AG04449 (cell line): ENCODE measurements around the gene LAMA2.

Experiments used
- CTCF ChIA-PET: fragments of 350-600 bp; formaldehyde crosslinking; extraction: SDS; loops from one replicate; lab custom pipeline; 2021; ENCODE audit warnings: antibody characterized with exemption; lab: Yijun Ruan, JAX
- POLR2A ChIA-PET: fragments of 400-600, 350-600 bp; formaldehyde crosslinking; extraction: SDS; loops from one replicate; lab custom pipeline; 2020; ENCODE audit warnings: antibody characterized with exemption, inconsistent platforms; lab: Yijun Ruan, JAX
- DNase-seq: peaks from one replicate; pipeline ENCODE4 v3.0.0-alpha.2; 2010; ENCODE audit warnings: low read depth, low spot score
- H3K4me3 ChIP-seq: 2 replicates; pipeline ENCODE4 v1.5.1; 2011; ENCODE audit warnings: low read depth, mild to moderate bottlenecking, control low read depth, low read length
- CTCF ChIP-seq: IDR thresholded peaks from one replicate; pipeline ENCODE4 v1.5.1; 2011; ENCODE audit warnings: mild to moderate bottlenecking, moderate library complexity, low read length, control low read depth, inconsistent platforms; ENCODE audit not compliant: insufficient read depth; ENCODE audit errors: missing control alignments

Gene LAMA2

GRCh38 chr6:129476248-129476564 lies 593.3 kb downstream of the LAMA2 start:
- ChIA-PET CTCF (no interaction called here), POLR2A (interaction anchor here (0.7 kb wide), 1 partner anchor 1509 kb away, joined by 4 read pairs; no protein-coding TSS in a partner anchor)
- H3K4me3 ChIP-seq, result no peak overlapping the region
- DNase-seq, result no peak
- TF ChIP-seq CTCF, result no peak

GRCh38 chr6:129476810-129477209 lies 593.9 kb downstream of the LAMA2 start:
- no peak overlapping the region for H3K4me3 ChIP-seq
- no peak for TF ChIP-seq CTCF
- no peak for DNase-seq
- POLR2A ChIA-PET, result no interaction called here
- CTCF ChIA-PET, result no interaction called here

- DNase-seq, result no peak
- no peak for TF ChIP-seq CTCF
- H3K4me3 ChIP-seq, result no peak overlapping the region
- ChIA-PET CTCF (interaction anchor here (0.6 kb wide), 1 partner anchor 42 kb away, joined by 3 read pairs; no protein-coding TSS in a partner anchor), POLR2A (no interaction called here)
These were observed 595.4 kb downstream of the LAMA2 start for GRCh38 chr6:129478379-129478778.

GRCh38 chr6:129481706-129482105 lies 598.8 kb downstream of the LAMA2 start:
- DNase-seq, result no peak
- ChIA-PET POLR2A (no interaction called here), CTCF (interaction anchor here (0.7 to 1.0 kb wide), 2 partner anchors 8 to 18 kb away, joined by 3 read pairs; no protein-coding TSS in a partner anchor)
- no peak for TF ChIP-seq CTCF
- no peak overlapping the region for H3K4me3 ChIP-seq

GRCh38 chr6:129485746-129486145 lies 602.8 kb downstream of the LAMA2 start:
- no peak for TF ChIP-seq CTCF
- DNase-seq, result no peak
- H3K4me3 ChIP-seq, result no peak overlapping the region
- CTCF ChIA-PET, result interaction anchor here (1.2 kb wide), 1 partner anchor 14 kb away, joined by 4 read pairs; no protein-coding TSS in a partner anchor
- POLR2A ChIA-PET, result no interaction called here

- ChIA-PET POLR2A (no interaction called here), CTCF (interaction anchor here (0.9 kb wide), 1 partner anchor 13 kb away, joined by 4 read pairs; no protein-coding TSS in a partner anchor)
- DNase-seq, result no peak
- no peak overlapping the region for H3K4me3 ChIP-seq
- no peak for TF ChIP-seq CTCF
These were observed 603.4 kb downstream of the LAMA2 start for GRCh38 chr6:129486327-129486726.
